Liver (tissue), 9 donors: ENCODE results near the gene MBD6. TPM values are rescaled to one million over a fixed set of nuclear protein-coding genes. Genes with fewer than 3 reads are reported as not detected.

Experiments
- DNase-seq: peaks from one replicate; pipeline ENCODE4 v3.0.0-alpha.2; 2017; ENCODE audit warnings: low spot score
- H3K27ac ChIP-seq, 2 donors: one replicate each; pipeline ENCODE4 v1.7.0; 2013; ENCODE audit warnings: inconsistent platforms in 2 of 2, low read length in 2 of 2, control low read depth in 1 of 2, low read depth in 1 of 2, mild to moderate bottlenecking in 1 of 2
- H3K27me3 ChIP-seq, 4 donors: one replicate each; pipeline versions ENCODE4 v1.6.1 to v1.7.0; 2013; ENCODE audit warnings: low read length in 3 of 4, inconsistent platforms in 1 of 4, mild to moderate bottlenecking in 1 of 4, moderate library complexity in 1 of 4; ENCODE audit not compliant: control insufficient read depth in 4 of 4, insufficient read depth in 4 of 4
- H3K36me3 ChIP-seq, 4 donors: one replicate each; pipeline versions ENCODE4 v1.6.1 to v1.7.0; 2013; ENCODE audit warnings: low read length in 3 of 4, mild to moderate bottlenecking in 3 of 4, low read depth in 1 of 4, moderate library complexity in 1 of 4; ENCODE audit not compliant: control insufficient read depth in 4 of 4, insufficient read depth in 3 of 4
- H3K4me1 ChIP-seq, 4 donors: one replicate each; pipeline versions ENCODE4 v1.6.1 to v1.7.0; 2013; ENCODE audit warnings: low read length in 3 of 4, mild to moderate bottlenecking in 3 of 4, moderate library complexity in 1 of 4; ENCODE audit not compliant: control insufficient read depth in 4 of 4, insufficient read depth in 4 of 4
- H3K4me3 ChIP-seq, 3 donors: one replicate each; pipeline versions ENCODE4 v1.6.1 to v1.7.0; 2013; ENCODE audit warnings: low read length in 3 of 3, control low read depth in 1 of 3, low read depth in 1 of 3, mild to moderate bottlenecking in 1 of 3
- H3K9ac ChIP-seq, 2 donors: one replicate each; pipeline ENCODE4 v1.7.0; 2013; ENCODE audit warnings: low read length in 2 of 2, mild to moderate bottlenecking in 2 of 2, moderate library complexity in 2 of 2, control low read depth in 1 of 2, low read depth in 1 of 2
- H3K9me3 ChIP-seq, 4 donors: one replicate each; pipeline versions ENCODE4 v1.6.1 to v1.7.0; 2013; ENCODE audit warnings: low read length in 3 of 4; ENCODE audit not compliant: control insufficient read depth in 4 of 4
- EGR1 ChIP-seq, 2 donors: IDR thresholded peaks; 2 replicates each; pipeline ENCODE4 v1.6.1; 2016 to 2018; ENCODE audit warnings: antibody characterized with exemption in 2 of 2, low read depth in 2 of 2
- FOXA1 ChIP-seq: IDR thresholded peaks from 2 replicates; pipeline ENCODE4 v1.6.1; 2016; ENCODE audit warnings: antibody characterized with exemption
- FOXA2 ChIP-seq: IDR thresholded peaks from 2 replicates; pipeline ENCODE4 v1.6.1; 2016; ENCODE audit warnings: antibody characterized with exemption
- GABPA ChIP-seq, 2 donors: IDR thresholded peaks in 1 of 2; conservative IDR thresholded peaks in 1 of 2; 2 replicates each; pipeline ENCODE4 v1.6.1; 2016; ENCODE audit warnings: antibody characterized with exemption in 2 of 2, mild to moderate bottlenecking in 1 of 2, moderate library complexity in 1 of 2
- HNF4A ChIP-seq, 2 donors: conservative IDR thresholded peaks; 2 replicates each; pipeline ENCODE4 v1.6.1; 2016; ENCODE audit warnings: antibody characterized with exemption in 2 of 2, mild to moderate bottlenecking in 2 of 2
- HNF4G ChIP-seq: IDR thresholded peaks from 2 replicates; pipeline ENCODE4 v1.6.1; 2016; ENCODE audit warnings: antibody characterized with exemption
- JUND ChIP-seq, 2 donors: IDR thresholded peaks; 2 replicates each; pipeline ENCODE4 v1.6.1; 2016; ENCODE audit warnings: antibody characterized with exemption in 2 of 2
- NR2F2 ChIP-seq: IDR thresholded peaks from 2 replicates; pipeline ENCODE4 v1.6.1; 2016; ENCODE audit warnings: antibody characterized with exemption
- RAD21 ChIP-seq, 2 donors: IDR thresholded peaks; 2 replicates each; pipeline ENCODE4 v1.6.1; 2016; ENCODE audit warnings: antibody characterized with exemption in 2 of 2, mild to moderate bottlenecking in 2 of 2
- RXRA ChIP-seq, 2 donors: IDR thresholded peaks; 2 replicates each; pipeline ENCODE4 v1.6.1; 2017 to 2018; ENCODE audit warnings: antibody characterized with exemption in 2 of 2, mild to moderate bottlenecking in 1 of 2
- SP1 ChIP-seq: IDR thresholded peaks from 2 replicates; pipeline ENCODE4 v1.6.1; 2018; ENCODE audit warnings: antibody characterized with exemption, mild to moderate bottlenecking
- TAF1 ChIP-seq: conservative IDR thresholded peaks from 2 replicates; pipeline ENCODE4 v1.6.1; 2016; ENCODE audit warnings: antibody characterized with exemption, mild to moderate bottlenecking
- YY1 ChIP-seq: IDR thresholded peaks from 2 replicates; pipeline ENCODE4 v1.6.1; 2016; ENCODE audit warnings: antibody characterized with exemption, mild to moderate bottlenecking
- WGBS: extraction: QIAGEN DNeasy Blood & Tissue Kit; methylation state at CpG from one replicate; pipeline ENCODE4 v1.1.7; 2013; 5-methylcytosine and 5-hydroxymethylcytosine counted together
- polyA plus RNA-seq, 2 donors: library from polyadenylated mRNA; stranded (reverse) in 1 of 2; unstranded in 1 of 2; fragments of 200-250 nt in 1 of 2; fragments of >200 nt in 1 of 2; fragmentation: Nextera tagmentation in 1 of 2; extraction: Ambion mirVana in 1 of 2; gene quantifications; one replicate each; pipeline versions ENCODE4 v1.2.1 to v1.2.3, GENCODE V29; 2013 to 2015
- total RNA-seq, 2 donors: library from RNA; depleted of rRNA; stranded (reverse); fragments of >200 nt; gene quantifications; one replicate each; pipeline ENCODE4 v1.2.3, GENCODE V29; 2014
- TF ChIP-seq, protein P1 (sequence below): IDR thresholded peaks from 2 replicates; pipeline ENCODE4 v1.6.1; 2016; ENCODE audit warnings: antibody characterized with exemption
- TF ChIP-seq, protein P2 (sequence below): IDR thresholded peaks from 2 replicates; pipeline ENCODE4 v1.6.1; 2016; ENCODE audit warnings: antibody characterized with exemption
- TF ChIP-seq, protein P3 (sequence below): IDR thresholded peaks from 2 replicates; pipeline ENCODE4 v1.6.1; 2016; ENCODE audit warnings: antibody characterized with exemption
- TF ChIP-seq, protein P4 (sequence below): IDR thresholded peaks from 2 replicates; pipeline ENCODE4 v1.6.1; 2016; ENCODE audit warnings: antibody characterized with exemption, mild to moderate bottlenecking
- donor health status: healthy.
- donor health status: healthy.
- donor health status: healthy.
- donor health status: healthy.
- donor health status: healthy.

MBD6 gene
- total and polyA plus RNA-seq, 4 donors: 9.9 to 20.2 (median 14.9) TPM

DNA sequence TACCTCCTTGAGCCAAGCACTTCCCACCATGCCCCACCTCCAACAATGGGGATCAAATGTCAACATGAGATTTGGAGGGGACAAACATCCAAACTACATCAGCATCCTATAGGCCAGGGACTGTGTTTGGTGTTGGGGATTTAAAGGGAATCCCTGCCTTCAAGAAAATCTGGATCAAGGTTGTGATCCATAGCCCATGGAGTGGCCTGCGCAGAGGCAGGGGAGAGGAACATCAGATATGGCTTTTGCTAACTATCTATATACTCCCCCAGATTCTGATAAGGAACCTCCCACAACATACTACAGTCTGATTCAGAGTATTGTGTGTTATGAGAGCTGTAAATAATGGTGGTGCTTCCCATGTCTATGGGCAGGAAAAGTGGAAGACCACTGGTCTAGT lies 32.3 kb downstream of the MBD6 start:
- no peak for TF ChIP-seq EGR1 (IDR thresholded peaks at IDR 0.05; ENCODE audit: low read depth in 2 of 2)
- no peak for TF ChIP-seq GABPA (IDR thresholded peaks at IDR 0.05 in 1 of 2, conservative IDR thresholded peaks at IDR 0.05 in 1 of 2)
- TF ChIP-seq YY1: no peak
- TF ChIP-seq, protein P1, sequence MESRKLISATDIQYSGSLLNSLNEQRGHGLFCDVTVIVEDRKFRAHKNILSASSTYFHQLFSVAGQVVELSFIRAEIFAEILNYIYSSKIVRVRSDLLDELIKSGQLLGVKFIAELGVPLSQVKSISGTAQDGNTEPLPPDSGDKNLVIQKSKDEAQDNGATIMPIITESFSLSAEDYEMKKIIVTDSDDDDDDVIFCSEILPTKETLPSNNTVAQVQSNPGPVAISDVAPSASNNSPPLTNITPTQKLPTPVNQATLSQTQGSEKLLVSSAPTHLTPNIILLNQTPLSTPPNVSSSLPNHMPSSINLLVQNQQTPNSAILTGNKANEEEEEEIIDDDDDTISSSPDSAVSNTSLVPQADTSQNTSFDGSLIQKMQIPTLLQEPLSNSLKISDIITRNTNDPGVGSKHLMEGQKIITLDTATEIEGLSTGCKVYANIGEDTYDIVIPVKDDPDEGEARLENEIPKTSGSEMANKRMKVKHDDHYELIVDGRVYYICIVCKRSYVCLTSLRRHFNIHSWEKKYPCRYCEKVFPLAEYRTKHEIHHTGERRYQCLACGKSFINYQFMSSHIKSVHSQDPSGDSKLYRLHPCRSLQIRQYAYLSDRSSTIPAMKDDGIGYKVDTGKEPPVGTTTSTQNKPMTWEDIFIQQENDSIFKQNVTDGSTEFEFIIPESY: no peak
- no peak for TF ChIP-seq HNF4G
- no peak for TF ChIP-seq HNF4A (conservative IDR thresholded peaks at IDR 0.05)
- no peak for TF ChIP-seq NR2F2
- TF ChIP-seq, protein P2, sequence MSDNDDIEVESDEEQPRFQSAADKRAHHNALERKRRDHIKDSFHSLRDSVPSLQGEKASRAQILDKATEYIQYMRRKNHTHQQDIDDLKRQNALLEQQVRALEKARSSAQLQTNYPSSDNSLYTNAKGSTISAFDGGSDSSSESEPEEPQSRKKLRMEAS: no peak
- no peak for TF ChIP-seq FOXA1
- TF ChIP-seq RXRA (IDR thresholded peaks at IDR 0.05): no peak
- TF ChIP-seq SP1: no peak
- no peak for TF ChIP-seq RAD21 (IDR thresholded peaks at IDR 0.05)
- TF ChIP-seq, protein P3, sequence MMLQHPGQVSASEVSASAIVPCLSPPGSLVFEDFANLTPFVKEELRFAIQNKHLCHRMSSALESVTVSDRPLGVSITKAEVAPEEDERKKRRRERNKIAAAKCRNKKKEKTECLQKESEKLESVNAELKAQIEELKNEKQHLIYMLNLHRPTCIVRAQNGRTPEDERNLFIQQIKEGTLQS: no peak
- TF ChIP-seq, protein P4, sequence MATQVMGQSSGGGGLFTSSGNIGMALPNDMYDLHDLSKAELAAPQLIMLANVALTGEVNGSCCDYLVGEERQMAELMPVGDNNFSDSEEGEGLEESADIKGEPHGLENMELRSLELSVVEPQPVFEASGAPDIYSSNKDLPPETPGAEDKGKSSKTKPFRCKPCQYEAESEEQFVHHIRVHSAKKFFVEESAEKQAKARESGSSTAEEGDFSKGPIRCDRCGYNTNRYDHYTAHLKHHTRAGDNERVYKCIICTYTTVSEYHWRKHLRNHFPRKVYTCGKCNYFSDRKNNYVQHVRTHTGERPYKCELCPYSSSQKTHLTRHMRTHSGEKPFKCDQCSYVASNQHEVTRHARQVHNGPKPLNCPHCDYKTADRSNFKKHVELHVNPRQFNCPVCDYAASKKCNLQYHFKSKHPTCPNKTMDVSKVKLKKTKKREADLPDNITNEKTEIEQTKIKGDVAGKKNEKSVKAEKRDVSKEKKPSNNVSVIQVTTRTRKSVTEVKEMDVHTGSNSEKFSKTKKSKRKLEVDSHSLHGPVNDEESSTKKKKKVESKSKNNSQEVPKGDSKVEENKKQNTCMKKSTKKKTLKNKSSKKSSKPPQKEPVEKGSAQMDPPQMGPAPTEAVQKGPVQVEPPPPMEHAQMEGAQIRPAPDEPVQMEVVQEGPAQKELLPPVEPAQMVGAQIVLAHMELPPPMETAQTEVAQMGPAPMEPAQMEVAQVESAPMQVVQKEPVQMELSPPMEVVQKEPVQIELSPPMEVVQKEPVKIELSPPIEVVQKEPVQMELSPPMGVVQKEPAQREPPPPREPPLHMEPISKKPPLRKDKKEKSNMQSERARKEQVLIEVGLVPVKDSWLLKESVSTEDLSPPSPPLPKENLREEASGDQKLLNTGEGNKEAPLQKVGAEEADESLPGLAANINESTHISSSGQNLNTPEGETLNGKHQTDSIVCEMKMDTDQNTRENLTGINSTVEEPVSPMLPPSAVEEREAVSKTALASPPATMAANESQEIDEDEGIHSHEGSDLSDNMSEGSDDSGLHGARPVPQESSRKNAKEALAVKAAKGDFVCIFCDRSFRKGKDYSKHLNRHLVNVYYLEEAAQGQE: no peak
- TF ChIP-seq JUND (IDR thresholded peaks at IDR 0.05): no peak
- TF ChIP-seq TAF1: no peak
- no peak for TF ChIP-seq FOXA2
- no peak overlapping the region for H3K4me3 ChIP-seq
- H3K9ac ChIP-seq: no peak overlapping the region
- 96% methylated on average over 1 of the region's 1 CpG for WGBS
- no peaks in the 10 kb centered on the region for H3K36me3 ChIP-seq
- DNase-seq: no peak
- peaks cover 0 to 2% (median 1%) of the 10 kb centered on the region in 4 donors for H3K4me1 ChIP-seq
- H3K27ac ChIP-seq: no peak overlapping the region
- H3K27me3 ChIP-seq: peaks cover 0 to 6% (median 0%) of the 10 kb centered on the region in 4 donors
- H3K9me3 ChIP-seq: no peaks in the 10 kb centered on the region

DNA sequence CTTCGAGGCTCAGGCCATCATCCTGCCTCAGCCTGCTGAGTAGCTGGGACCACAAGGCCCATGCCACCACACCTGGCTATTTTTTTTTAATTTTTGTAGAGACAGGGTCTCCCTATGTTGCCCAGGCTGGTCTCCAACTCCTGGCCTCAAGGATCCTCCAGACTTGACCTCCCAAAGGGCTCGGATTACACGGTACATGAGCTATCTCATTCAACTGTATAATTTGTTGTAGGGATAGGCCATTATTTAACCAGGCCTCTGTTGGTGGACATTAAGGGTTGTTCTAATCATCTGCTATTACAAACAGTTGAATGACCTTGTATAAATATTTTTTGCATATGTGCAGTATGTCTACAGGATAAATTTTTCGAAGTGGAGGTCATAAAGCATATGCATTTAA lies 36.2 kb downstream of the MBD6 start:
- WGBS: 83% methylated on average over 4 of the region's 4 CpGs

More for the DNA sequence above, 36.2 kb downstream of the MBD6 start:
- Histone ChIP-seq H3K36me3 (no peaks in the 10 kb centered on the region), H3K27me3 (no peaks in the 10 kb centered on the region), H3K9me3 (no peaks in the 10 kb centered on the region), H3K4me1 (no peaks in the 10 kb centered on the region), H3K27ac (no peak overlapping the region), H3K4me3 (no peak overlapping the region), H3K9ac (no peak overlapping the region)
- TF ChIP-seq, protein P3: no peak
- TF ChIP-seq SP1: no peak
- no peak for TF ChIP-seq FOXA2
- no peak for TF ChIP-seq NR2F2
- TF ChIP-seq, protein P4: no peak
- TF ChIP-seq, protein P1: no peak
- no peak for TF ChIP-seq TAF1
- TF ChIP-seq RAD21 (IDR thresholded peaks at IDR 0.05): no peak
- no peak for TF ChIP-seq RXRA (IDR thresholded peaks at IDR 0.05)
- no peak for TF ChIP-seq JUND (IDR thresholded peaks at IDR 0.05)
- DNase-seq: no peak
